Activated CD8-positive, alpha-beta memory T cell treated with anti-CD3 and anti-CD28 coated beads for 4 hours (primary cell): ENCODE measurements around the gene SLC24A3.

ENCODE experiments used
- DNase-seq, 2 donors: peaks; one replicate each; pipeline ENCODE4 v3.0.0-alpha.2; 2020; ENCODE audit warnings: low read depth in 2 of 2

SLC24A3 gene

GRCh38 chr20:19302714-19303113 is 90.3 kb downstream of the SLC24A3 start:
- DNase-seq: no peak

DNA sequence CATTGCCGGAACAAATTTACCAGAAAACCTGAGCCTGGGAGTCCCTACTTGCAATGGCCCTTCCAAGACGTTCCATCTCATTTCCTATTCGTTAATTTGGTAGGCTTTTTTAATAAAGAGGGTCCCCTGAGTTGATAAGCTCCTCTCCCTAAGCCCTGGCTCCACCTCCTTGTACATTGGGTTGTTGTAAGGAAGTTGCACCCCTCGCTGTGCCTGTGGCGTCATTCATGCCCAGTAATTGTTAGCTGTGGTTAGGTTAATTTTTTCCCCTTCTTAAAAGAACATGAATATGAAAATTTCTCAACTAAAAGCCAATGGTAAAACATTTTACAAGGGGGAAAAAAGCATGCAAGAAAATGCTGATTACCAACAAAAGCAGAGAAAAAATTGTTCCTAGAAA is 91.9 kb downstream of the SLC24A3 start:
- DNase-seq: no peak

DNA sequence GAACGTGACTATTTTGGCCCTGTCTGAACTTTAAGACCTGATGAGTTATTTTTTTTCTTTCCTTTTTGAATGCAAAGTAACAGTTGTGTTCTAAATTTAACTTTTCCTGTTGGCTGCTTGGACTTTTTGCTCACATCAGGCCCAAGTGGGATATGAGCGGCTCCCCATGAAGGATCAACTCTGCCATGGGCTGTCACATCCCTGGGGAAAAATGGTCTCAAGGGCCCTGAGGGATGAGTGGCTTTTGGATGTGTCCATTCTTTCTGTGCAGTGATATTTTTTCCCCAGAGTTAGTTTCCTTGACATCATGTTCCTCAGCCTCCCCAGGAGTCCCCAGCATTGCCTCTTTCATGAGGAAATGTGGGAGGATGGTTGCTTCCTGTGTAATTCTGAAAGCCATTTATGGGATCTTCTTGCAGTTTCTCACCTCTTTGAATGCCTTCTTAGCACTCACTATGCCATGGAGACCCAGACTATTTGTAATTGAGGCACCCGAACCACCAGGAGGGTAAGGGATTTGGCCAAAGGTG is 92.5 kb downstream of the SLC24A3 start:
- DNase-seq: no peak

- DNase-seq: no peak
These were observed 95.7 kb downstream of the SLC24A3 start for GRCh38 chr20:19308146-19308545.

DNA sequence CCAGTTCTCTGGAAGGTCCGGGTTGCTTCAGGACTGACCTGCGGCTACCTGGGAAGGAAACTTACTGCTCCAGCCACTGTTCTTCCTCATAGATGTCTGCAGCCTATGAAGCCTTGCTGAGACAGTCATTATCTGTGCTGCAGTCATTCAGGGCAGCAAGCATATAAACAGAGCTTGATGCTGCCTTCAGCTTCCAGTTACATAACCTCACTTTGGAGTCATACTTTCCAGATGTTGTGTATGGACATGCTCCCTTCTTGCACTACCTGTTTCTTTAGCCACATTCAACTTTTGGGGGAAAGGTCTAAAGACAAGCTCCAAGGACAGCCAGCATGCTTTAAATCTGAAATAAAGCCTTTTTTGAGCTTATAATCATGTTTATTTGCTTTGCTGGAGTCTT is 98.1 kb downstream of the SLC24A3 start:
- DNase-seq: no peak

- DNase-seq: no peak
These were observed 101.1 kb downstream of the SLC24A3 start for GRCh38 chr20:19313342-19314069.

DNA sequence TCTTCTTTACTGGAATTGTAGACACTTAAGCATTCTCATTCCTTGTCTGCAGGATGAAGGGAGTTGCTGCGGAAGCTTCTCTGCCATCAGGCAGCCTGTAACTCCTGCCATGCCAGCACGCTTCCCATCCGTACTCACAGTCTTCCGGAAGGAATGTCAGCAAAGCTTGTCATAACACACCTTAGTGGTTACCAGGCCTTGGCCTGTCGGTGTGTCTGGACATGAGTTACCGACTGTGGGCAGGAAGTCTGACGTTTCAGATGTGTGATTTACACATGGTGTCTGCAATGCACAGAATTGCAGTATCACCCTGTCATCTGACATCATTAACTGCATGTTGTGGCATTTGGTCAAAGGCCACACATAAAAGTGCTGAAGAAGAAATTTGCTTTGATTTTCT is 102.2 kb downstream of the SLC24A3 start:
- no peak for DNase-seq

- DNase-seq: no peak
These were observed 105.0 kb downstream of the SLC24A3 start for GRCh38 chr20:19317237-19318069.

DNA sequence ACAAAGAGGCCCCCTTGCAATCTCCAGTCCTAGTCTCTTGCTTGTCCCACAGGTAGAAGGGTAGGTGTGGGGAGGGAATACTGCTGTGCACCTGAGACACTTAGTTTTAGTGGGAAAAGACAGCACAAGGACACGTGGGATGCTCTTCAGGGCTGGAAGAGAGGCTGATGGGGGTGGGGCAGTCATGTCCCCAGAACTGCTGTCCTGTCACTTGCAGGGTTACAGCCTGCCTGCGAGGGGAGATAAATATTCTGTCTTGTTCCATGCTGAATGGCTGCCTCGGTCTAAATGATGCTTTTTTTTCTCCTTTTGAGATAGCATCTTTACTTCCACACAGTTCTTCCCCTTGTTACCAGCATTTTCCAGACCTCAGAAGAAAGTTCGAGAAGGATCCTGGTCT is 106.2 kb downstream of the SLC24A3 start:
- no peak for DNase-seq

- DNase-seq: no peak
These were observed 107.6 kb downstream of the SLC24A3 start for GRCh38 chr20:19320005-19320404.

- no peak for DNase-seq
These were observed 108.7 kb downstream of the SLC24A3 start for GRCh38 chr20:19321176-19321575.

DNA sequence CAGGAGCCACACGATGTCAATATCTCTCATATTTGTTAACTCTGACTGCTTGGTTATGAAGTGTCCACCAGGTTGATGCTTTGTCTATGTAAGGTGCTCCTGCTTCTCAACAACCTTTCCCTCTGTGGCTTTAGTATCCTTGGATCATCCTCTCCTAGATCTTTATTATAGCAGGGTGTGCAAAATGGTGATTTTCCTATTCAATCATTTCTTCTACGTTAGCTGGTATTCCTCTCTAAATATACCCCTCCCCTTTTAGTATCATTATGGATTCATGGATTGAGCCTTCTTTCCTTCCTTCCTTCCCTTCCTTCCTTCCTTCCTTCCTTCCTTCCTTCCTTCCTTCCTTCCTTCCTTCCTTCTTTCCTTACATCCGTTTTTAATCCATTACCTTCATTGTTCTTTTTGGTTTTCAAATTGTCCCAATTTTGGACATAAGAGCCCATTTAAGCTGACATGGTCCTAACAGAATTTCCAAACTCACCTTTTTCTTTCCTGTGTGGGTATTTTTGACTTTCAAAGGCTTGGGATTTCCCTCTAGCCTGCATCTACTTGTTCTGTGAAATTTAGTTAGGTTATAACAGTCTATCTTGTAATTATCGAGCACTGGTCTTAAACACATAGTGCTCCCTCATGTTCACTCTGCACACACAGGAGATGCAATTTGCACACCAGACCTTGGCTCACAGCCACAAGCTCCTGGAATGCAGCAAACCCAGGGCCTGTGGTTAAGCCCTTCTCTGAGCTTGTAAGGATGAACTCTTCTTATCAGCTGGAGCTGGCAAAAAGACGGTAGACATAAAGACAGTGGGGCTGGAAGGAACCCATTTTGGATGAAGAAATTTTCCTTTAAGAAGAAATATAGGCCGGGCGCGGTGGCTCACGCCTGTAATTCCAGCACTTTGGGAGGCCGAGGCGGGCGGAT is 109.9 kb downstream of the SLC24A3 start:
- no peak for DNase-seq

DNA sequence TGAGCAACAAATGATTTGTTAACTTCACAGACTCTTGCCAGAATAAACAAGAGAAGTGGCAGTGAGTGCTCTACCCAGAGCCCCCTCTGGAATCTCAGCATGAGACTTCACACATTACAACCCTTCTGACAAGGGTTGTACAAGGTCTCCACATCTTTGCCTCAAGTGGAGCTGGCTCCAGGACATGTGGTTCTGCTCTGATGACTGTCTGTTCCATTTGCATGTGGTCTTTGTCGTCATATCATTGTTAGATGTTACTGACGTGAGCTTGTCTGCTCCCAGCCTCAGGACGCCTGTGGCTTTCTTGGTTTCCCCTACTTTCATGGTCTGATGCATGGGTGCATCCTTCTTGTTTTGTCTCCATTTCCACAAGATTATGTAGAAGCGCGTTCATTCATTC is 115.0 kb downstream of the SLC24A3 start:
- no peak for DNase-seq

DNA sequence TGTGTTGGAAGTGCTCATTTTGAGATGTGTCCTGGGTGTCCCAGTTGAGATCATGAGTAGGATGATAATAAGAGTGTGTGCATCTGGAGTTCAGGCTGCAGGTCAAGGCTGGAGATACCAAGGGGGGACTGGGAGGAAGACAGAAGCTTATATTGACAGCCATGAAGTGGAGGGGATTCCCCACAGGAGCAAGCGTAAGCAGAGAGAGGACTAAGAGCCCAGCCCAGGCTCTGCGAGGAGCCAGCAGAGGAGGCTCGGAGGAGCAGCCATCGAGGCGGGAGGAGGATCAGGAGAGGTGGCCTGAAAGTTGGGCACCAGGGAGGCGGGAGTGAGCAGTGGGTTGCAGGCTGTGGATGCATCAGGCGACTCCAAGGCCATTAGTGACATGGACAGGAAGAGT is 116.2 kb downstream of the SLC24A3 start:
- no peak for DNase-seq

GRCh38 chr20:19330038-19330437 is 117.6 kb downstream of the SLC24A3 start:
- no peak for DNase-seq

GRCh38 chr20:19330731-19331130 is 118.3 kb downstream of the SLC24A3 start:
- no peak for DNase-seq

DNA sequence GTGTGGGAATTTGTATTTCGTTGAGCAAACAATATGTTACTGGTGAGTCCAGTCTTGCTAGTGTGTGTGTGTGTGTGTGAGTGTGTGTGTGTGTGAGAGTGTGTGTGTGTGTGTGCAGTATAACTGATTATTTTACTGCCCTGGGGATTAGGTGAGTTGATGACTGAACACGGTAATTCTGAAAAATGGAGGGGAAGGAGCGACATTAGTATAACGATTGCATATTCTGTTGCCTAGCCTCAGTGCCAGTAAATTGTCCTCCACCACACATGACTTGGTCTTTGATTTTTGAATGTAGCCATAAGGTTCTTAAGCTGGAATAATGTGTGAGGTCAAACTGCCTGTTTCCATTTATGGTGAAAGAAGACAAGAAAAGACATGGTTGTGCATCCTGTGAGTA is 121.1 kb downstream of the SLC24A3 start:
- DNase-seq: no peak

GRCh38 chr20:19335341-19335740 is 122.9 kb downstream of the SLC24A3 start:
- no peak for DNase-seq

DNA sequence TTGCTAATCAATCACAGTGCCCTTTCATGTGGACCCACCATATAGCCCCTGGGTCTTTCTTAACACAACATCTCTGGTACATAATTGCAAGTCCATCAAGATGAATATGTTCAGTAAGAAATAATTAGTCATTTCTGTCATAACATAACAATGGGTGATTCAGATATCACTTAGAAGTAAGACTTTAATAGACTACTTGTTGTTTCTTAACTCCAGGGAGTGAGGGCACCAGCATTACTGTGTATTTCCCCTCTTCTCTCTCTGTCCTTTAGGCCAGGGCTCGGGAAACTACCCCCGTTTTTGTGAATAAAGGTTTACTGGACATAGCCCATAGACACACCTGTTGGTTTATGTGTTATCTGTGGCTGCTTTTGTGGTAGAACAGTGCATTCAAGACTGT is 123.5 kb downstream of the SLC24A3 start:
- DNase-seq: no peak

GRCh38 chr20:19336631-19337030 is 124.2 kb downstream of the SLC24A3 start:
- no peak for DNase-seq

- DNase-seq: no peak
These were observed 125.9 kb downstream of the SLC24A3 start for GRCh38 chr20:19338380-19338779.

- no peak for DNase-seq
These were observed 126.5 kb downstream of the SLC24A3 start for GRCh38 chr20:19338960-19339359.
